Colonic mucosa (tissue), 4 donors: Measurements from ENCODE around the gene ICAM5. TPM values are rescaled to one million over a fixed set of nuclear protein-coding genes. Genes with fewer than 3 reads are reported as not detected.

ENCODE experiments used
- DNase-seq: peaks from one replicate; pipeline ENCODE4 v3.0.0-alpha.2; 2020
- H3K27ac ChIP-seq: fragments of 200-600 bp; one replicate; pipeline ENCODE4 v1.8.0; 2021
- H3K27me3 ChIP-seq: fragments of 200-600 bp; one replicate; pipeline ENCODE4 v1.8.0; 2021
- H3K36me3 ChIP-seq: fragments of 200-600 bp; one replicate; pipeline ENCODE4 v1.8.0; 2021
- H3K4me1 ChIP-seq: fragments of 200-600 bp; one replicate; pipeline ENCODE4 v1.8.0; 2021; ENCODE audit warnings: mild to moderate bottlenecking
- H3K4me3 ChIP-seq: fragments of 200-600 bp; one replicate; pipeline ENCODE4 v1.8.0; 2021
- H3K9ac ChIP-seq, 2 donors: one replicate each; pipeline ENCODE4 v1.7.0; 2013; ENCODE audit warnings: control low read depth in 2 of 2, low read depth in 2 of 2, low read length in 2 of 2
- H3K9me3 ChIP-seq: fragments of 200-600 bp; one replicate; pipeline ENCODE4 v1.8.0; 2021
- intact Hi-C: fragments of 100-400 bp; cut with DNase I; formaldehyde crosslinking; loops from one replicate; pipeline ENCODE4 v1.14.1; 2022
- total RNA-seq, 2 donors: library from RNA; stranded (reverse); fragmentation: NEBNext Ultra II Directional in 1 of 2; extraction: Animal tissue kit (Norgen Biotek cat#: 25700) in 1 of 2; gene quantifications; one replicate each; pipeline ENCODE4 v1.2.1, GENCODE V29; 2021
- TF ChIP-seq, protein P1 (sequence below): fragments of 200-600 bp; IDR thresholded peaks from one replicate; pipeline ENCODE4 v1.8.0; 2022; ENCODE audit warnings: antibody characterized with exemption, mild to moderate bottlenecking
- donor health status: healthy.
- donor health status: DM: no; HTN: no; CAD: no.
- donor health status: DM: no; HTN: no; CAD: no.

The ICAM5 gene
- total RNA-seq, 2 donors from 2014 or later, result 0.74 to 1.3 TPM

DNA sequence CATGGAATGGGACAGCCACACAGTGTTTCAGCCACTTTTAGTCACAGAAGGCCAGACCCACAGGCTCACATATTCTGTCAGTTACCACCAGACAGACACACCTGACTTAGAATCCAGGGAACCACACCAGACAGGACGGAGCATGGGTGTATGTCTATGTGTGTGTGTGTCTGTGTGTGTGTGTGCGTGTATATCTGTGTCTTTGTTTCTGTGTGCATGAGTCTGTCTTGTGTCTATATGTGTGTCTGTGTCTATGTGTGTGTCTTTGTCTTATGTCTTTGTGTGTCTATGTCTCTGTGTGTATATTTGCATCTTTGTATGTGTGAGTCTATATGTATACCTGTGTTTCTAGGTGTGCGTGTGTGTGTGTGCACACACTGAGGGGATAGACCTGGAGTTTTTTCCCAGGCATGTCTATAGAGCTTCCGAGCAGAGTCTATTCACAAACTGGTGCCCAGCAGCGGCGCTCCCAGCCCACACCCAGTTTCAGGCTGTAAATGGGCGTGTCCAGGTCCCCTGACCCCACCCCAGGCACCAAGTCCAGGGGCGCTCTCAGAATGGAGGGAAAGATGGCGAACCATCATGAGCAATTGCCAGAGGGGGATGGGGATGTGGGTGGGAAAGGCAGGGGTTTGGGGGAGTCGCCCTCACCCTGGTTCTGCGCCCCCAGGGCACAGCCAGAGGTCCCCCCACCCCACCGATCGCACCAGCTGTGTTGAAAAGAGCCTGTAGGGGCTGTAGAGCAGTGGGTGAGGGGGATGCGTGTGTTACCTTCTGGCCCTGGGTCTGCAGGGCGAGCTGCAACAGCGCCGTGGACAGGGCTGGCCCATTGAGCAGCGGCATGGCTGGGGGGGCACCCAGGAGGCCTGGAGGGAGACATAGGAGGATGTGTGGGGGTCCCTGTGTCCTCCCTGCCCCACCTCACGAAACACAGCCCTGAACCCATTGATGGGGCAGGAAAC lies 32.4 kb downstream of the ICAM5 start:
- no peaks in the 10 kb centered on the region for H3K9me3 ChIP-seq
- intact Hi-C loops, result no loop called here
- H3K4me1 ChIP-seq, result peaks cover 7% of the 10 kb centered on the region
- peak overlapping the region; percentile 50 to 89 for H3K9ac ChIP-seq
- TF ChIP-seq, protein P1, sequence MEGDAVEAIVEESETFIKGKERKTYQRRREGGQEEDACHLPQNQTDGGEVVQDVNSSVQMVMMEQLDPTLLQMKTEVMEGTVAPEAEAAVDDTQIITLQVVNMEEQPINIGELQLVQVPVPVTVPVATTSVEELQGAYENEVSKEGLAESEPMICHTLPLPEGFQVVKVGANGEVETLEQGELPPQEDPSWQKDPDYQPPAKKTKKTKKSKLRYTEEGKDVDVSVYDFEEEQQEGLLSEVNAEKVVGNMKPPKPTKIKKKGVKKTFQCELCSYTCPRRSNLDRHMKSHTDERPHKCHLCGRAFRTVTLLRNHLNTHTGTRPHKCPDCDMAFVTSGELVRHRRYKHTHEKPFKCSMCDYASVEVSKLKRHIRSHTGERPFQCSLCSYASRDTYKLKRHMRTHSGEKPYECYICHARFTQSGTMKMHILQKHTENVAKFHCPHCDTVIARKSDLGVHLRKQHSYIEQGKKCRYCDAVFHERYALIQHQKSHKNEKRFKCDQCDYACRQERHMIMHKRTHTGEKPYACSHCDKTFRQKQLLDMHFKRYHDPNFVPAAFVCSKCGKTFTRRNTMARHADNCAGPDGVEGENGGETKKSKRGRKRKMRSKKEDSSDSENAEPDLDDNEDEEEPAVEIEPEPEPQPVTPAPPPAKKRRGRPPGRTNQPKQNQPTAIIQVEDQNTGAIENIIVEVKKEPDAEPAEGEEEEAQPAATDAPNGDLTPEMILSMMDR, result no peak
- DNase-seq, result peak; percentile 88
- peak overlapping the region; percentile 84 for H3K27ac ChIP-seq
- no peak overlapping the region for H3K4me3 ChIP-seq
- no peaks in the 10 kb centered on the region for H3K27me3 ChIP-seq
- peaks cover 4% of the 10 kb centered on the region for H3K36me3 ChIP-seq

DNA sequence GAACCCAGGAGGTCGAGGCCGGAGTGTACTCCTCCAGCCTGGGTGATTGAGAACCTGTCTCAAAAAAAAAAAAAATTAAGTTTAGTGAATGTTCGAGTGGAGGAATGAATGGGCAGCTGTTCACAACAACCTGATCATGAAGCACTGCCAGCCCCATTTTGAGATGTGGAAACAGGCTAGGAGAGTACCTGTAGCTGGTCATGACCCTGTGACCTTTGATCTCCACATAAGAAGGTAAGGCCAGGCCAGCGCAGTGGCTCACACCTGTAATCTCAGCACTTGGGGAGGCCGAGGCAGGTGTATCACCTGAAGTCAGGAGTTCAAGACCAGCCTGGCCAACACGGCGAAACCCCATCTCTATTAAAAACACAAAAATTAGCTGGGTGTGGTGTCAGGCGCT lies 36.0 kb downstream of the ICAM5 start:
- H3K9ac ChIP-seq, result no peak overlapping the region
- H3K36me3 ChIP-seq, result peaks cover 10% of the 10 kb centered on the region
- intact Hi-C loops, result no loop called here
- DNase-seq, result no peak
- H3K27ac ChIP-seq, result no peak overlapping the region
- H3K27me3 ChIP-seq, result no peaks in the 10 kb centered on the region
- no peak overlapping the region for H3K4me3 ChIP-seq
- H3K4me1 ChIP-seq, result peaks cover 7% of the 10 kb centered on the region
- TF ChIP-seq, protein P1, result no peak
- H3K9me3 ChIP-seq, result no peaks in the 10 kb centered on the region

- peaks cover 8% of the 10 kb centered on the region for H3K4me1 ChIP-seq
- no peak for DNase-seq
- TF ChIP-seq, protein P1, result no peak
- no peak overlapping the region for H3K9ac ChIP-seq
- H3K27ac ChIP-seq, result no peak overlapping the region
- intact Hi-C loops, result no loop called here
- H3K4me3 ChIP-seq, result no peak overlapping the region
- no peaks in the 10 kb centered on the region for H3K9me3 ChIP-seq
- H3K36me3 ChIP-seq, result peaks cover 10% of the 10 kb centered on the region
- H3K27me3 ChIP-seq, result no peaks in the 10 kb centered on the region
These were observed 38.0 kb downstream of the ICAM5 start for GRCh38 chr19:10327793-10328192.

- DNase-seq, result no peak
- Histone ChIP-seq H3K36me3 (peaks cover 10% of the 10 kb centered on the region), H3K4me3 (no peak overlapping the region), H3K27me3 (no peaks in the 10 kb centered on the region), H3K4me1 (peaks cover 8% of the 10 kb centered on the region), H3K27ac (no peak overlapping the region), H3K9ac (no peak overlapping the region), H3K9me3 (no peaks in the 10 kb centered on the region)
- TF ChIP-seq, protein P1, result no peak
- intact Hi-C loops, result no loop called here
These were observed 39.0 kb downstream of the ICAM5 start for GRCh38 chr19:10328558-10329429.

DNA sequence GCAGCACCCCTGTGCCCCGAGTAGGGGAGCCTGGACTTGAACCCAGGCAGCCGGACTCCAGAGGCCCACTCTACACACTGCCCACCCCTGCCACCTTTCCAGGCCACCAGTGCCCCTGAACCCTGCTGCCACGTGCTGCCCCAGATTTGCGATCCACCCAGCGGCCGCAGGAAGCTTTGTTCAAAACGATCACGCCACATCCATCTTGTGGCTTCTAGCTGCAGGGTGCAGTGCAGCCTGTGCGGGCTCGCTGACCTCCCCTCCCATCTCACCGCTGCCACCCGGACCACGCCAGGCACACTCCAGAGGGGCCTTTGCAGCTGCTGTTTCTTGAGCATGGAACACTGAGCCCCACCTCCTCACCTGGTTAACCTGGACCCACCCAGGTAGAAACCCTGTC lies 39.8 kb downstream of the ICAM5 start:
- Histone ChIP-seq H3K9ac (no peak overlapping the region), H3K27ac (no peak overlapping the region), H3K27me3 (no peaks in the 10 kb centered on the region), H3K4me3 (no peak overlapping the region), H3K9me3 (no peaks in the 10 kb centered on the region), H3K4me1 (peaks cover 8% of the 10 kb centered on the region), H3K36me3 (peaks cover 10% of the 10 kb centered on the region)
- TF ChIP-seq, protein P1, result no peak
- no peak for DNase-seq
- intact Hi-C loops, result no loop called here
